HepG2 (cell line): Measurements from ENCODE around the gene ARL4D. TPM values are rescaled to one million over a fixed set of nuclear protein-coding genes. Genes with fewer than 3 reads are reported as not detected.

ENCODE experiments used
- BCL6 ChIP-seq: IDR thresholded peaks from 2 replicates; pipeline ENCODE4 v1.6.1; 2016; ENCODE audit warnings: missing genetic modification reagents, missing compliant biosample characterization
- EEA1 ChIP-seq: sonication (generic); formaldehyde crosslinking; IDR thresholded peaks from 2 replicates; pipeline ENCODE4 v1.5.1; 2020; ENCODE audit warnings: mild to moderate bottlenecking, missing genetic modification reagents, borderline replicate concordance
- GABPA ChIP-seq, 2 experiments: IDR thresholded peaks; 2 replicates each; pipeline ENCODE4 v1.6.1; 2011 to 2016; ENCODE audit warnings: low read depth in 2 of 2, low read length in 1 of 2, missing biosample characterization in 1 of 2, missing genetic modification characterization in 1 of 2
- RFXANK ChIP-seq: IDR thresholded peaks from 2 replicates; pipeline ENCODE4 v1.6.1; 2016
- SRY ChIP-seq: sonication (generic); formaldehyde crosslinking; IDR thresholded peaks from 2 replicates; pipeline ENCODE4 v1.8.0; 2022; ENCODE audit warnings: mild to moderate bottlenecking, missing genetic modification reagents
- ZFP1 ChIP-seq: IDR thresholded peaks from 2 replicates; pipeline ENCODE4 v1.6.1; 2016
- ZFYVE20 ChIP-seq: sonication (generic); formaldehyde crosslinking; IDR thresholded peaks from 2 replicates; pipeline ENCODE4 v1.8.0; 2023; ENCODE audit warnings: low read depth, mild to moderate bottlenecking, moderate library complexity, missing genetic modification reagents, borderline replicate concordance
- ZMYM4 ChIP-seq: sonication (generic); formaldehyde crosslinking; IDR thresholded peaks from 2 replicates; pipeline ENCODE4 v1.8.1; 2023; ENCODE audit warnings: mild to moderate bottlenecking, missing genetic modification reagents
- ZNF10 ChIP-seq: sonication (generic); formaldehyde crosslinking; IDR thresholded peaks from 2 replicates; pipeline ENCODE4 v1.4.0; 2020; ENCODE audit warnings: mild to moderate bottlenecking, low read depth, missing genetic modification reagents, borderline replicate concordance
- ZNF207 ChIP-seq: fragments of 450-650 bp; IDR thresholded peaks from 2 replicates; pipeline ENCODE4 v1.6.1; 2016; ENCODE audit warnings: antibody characterized with exemption, borderline replicate concordance
- ZNF326 ChIP-seq: sonication (generic); formaldehyde crosslinking; IDR thresholded peaks from 2 replicates; pipeline ENCODE4 v1.4.0; 2020; ENCODE audit warnings: missing genetic modification reagents, borderline replicate concordance
- ZNF333 ChIP-seq: sonication (generic); formaldehyde crosslinking; IDR thresholded peaks from 2 replicates; pipeline ENCODE4 v1.4.0; 2020; ENCODE audit warnings: mild to moderate bottlenecking, missing genetic modification reagents, borderline replicate concordance
- ZNF484 ChIP-seq: sonication (generic); formaldehyde crosslinking; IDR thresholded peaks from 2 replicates; pipeline ENCODE4 v1.5.1; 2020; ENCODE audit warnings: mild to moderate bottlenecking, low read depth, missing genetic modification reagents, borderline replicate concordance
- ZNF558 ChIP-seq: sonication (generic); formaldehyde crosslinking; IDR thresholded peaks from 2 replicates; pipeline ENCODE4 v1.9.0; 2022; ENCODE audit warnings: mild to moderate bottlenecking, missing genetic modification reagents, borderline replicate concordance
- polyA plus RNA-seq, 8 experiments: library from polyadenylated mRNA; depleted of rRNA in 3 of 8; stranded (reverse) in 7 of 8; unstranded in 1 of 8; fragments of >200 nt; fragmentation: Illumina TruSeq in 4 of 8; extraction: Trizol in 4 of 8; gene quantifications; 2 replicates each; pipeline versions ENCODE4 v1.2.1 to v1.2.3, GENCODE V29; 2011 to 2016; ENCODE audit warnings: low read depth in 4 of 8, missing spikeins in 1 of 8, mixed read lengths in 1 of 8; ENCODE audit not compliant: insufficient read depth in 1 of 8
- total RNA-seq, 5 experiments: library from RNA; depleted of rRNA; stranded (reverse); fragments of >200 nt; fragmentation: Illumina TruSeq; extraction: Trizol; gene quantifications; 2 replicates each; pipeline ENCODE4 v1.2.3, GENCODE V29; 2016; ENCODE audit warnings: low read depth in 1 of 5
- TF ChIP-seq, protein P1 (sequence below): sonication (generic); formaldehyde crosslinking; IDR thresholded peaks from 2 replicates; pipeline ENCODE4 v1.4.0; 2020; ENCODE audit warnings: mild to moderate bottlenecking, missing genetic modification reagents
- TF ChIP-seq, protein P2 (sequence below): sonication (generic); formaldehyde crosslinking; IDR thresholded peaks from 2 replicates; pipeline ENCODE4 v1.5.0; 2020; ENCODE audit warnings: mild to moderate bottlenecking, missing genetic modification reagents
- TF ChIP-seq, protein P3 (sequence below): sonication (generic); formaldehyde crosslinking; IDR thresholded peaks from 2 replicates; pipeline ENCODE4 v1.5.0; 2020; ENCODE audit warnings: missing genetic modification reagents
- TF ChIP-seq, protein P4 (sequence below): IDR thresholded peaks from 2 replicates; pipeline ENCODE4 v1.6.1; 2016
- TF ChIP-seq, protein P5 (sequence below): IDR thresholded peaks from 2 replicates; pipeline ENCODE4 v1.6.1; 2016; ENCODE audit warnings: control low read depth

ARL4D gene
- total and polyA plus RNA-seq, 2 of the 13 experiments (the other 11 are each of a cell fraction or from before 2014, with no cell fraction given) = 9.0 to 25.9 TPM

DNA sequence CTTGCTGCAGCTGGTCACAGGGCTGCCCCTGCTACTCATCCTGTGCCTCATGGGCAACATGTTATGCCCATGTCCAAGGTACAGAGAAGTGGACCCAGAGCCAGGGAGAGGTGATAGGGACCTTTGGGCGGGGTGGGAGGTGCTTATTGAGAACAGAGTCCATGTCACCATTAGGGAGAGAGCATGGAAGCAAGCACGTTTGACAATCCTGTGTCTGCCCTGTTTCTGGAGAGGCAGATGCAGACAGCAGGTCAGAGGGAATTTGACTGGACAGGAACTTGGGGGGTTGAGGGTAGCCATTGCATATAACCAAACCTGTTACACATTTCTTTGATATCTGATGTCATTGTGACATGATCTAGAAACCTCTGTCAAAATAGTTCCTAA lies 14.3 kb upstream of the ARL4D start (continued):
- TF ChIP-seq, protein P1, sequence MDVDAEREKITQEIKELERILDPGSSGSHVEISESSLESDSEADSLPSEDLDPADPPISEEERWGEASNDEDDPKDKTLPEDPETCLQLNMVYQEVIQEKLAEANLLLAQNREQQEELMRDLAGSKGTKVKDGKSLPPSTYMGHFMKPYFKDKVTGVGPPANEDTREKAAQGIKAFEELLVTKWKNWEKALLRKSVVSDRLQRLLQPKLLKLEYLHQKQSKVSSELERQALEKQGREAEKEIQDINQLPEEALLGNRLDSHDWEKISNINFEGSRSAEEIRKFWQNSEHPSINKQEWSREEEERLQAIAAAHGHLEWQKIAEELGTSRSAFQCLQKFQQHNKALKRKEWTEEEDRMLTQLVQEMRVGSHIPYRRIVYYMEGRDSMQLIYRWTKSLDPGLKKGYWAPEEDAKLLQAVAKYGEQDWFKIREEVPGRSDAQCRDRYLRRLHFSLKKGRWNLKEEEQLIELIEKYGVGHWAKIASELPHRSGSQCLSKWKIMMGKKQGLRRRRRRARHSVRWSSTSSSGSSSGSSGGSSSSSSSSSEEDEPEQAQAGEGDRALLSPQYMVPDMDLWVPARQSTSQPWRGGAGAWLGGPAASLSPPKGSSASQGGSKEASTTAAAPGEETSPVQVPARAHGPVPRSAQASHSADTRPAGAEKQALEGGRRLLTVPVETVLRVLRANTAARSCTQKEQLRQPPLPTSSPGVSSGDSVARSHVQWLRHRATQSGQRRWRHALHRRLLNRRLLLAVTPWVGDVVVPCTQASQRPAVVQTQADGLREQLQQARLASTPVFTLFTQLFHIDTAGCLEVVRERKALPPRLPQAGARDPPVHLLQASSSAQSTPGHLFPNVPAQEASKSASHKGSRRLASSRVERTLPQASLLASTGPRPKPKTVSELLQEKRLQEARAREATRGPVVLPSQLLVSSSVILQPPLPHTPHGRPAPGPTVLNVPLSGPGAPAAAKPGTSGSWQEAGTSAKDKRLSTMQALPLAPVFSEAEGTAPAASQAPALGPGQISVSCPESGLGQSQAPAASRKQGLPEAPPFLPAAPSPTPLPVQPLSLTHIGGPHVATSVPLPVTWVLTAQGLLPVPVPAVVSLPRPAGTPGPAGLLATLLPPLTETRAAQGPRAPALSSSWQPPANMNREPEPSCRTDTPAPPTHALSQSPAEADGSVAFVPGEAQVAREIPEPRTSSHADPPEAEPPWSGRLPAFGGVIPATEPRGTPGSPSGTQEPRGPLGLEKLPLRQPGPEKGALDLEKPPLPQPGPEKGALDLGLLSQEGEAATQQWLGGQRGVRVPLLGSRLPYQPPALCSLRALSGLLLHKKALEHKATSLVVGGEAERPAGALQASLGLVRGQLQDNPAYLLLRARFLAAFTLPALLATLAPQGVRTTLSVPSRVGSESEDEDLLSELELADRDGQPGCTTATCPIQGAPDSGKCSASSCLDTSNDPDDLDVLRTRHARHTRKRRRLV (CRISPR knock-in tag) = peak; percentile 88
- TF ChIP-seq SRY (CRISPR knock-in tag) (no peak), ZNF10 (CRISPR knock-in tag) (no peak), GABPA (IDR thresholded peaks at IDR 0.05; ENCODE audit: low read depth, low read length) (no peak), GABPA (CRISPR knock-in tag; IDR thresholded peaks at IDR 0.05; ENCODE audit: low read depth) (peak; percentile 49; the same call in 1 of the 2 replicates), ZNF326 (CRISPR knock-in tag) (no peak), EEA1 (no peak), BCL6 (CRISPR knock-in tag) (peak; percentile 59; the same call in 1 of the 2 replicates), RFXANK (0 out of 2 replicates have a peak, but pooled peaks have one; percentile 68), ZNF207 (no peak), ZNF333 (no peak), ZMYM4 (peak; percentile 88), ZNF558 (CRISPR knock-in tag) (no peak), ZNF484 (CRISPR knock-in tag) (no peak), ZFP1 (CRISPR knock-in tag) (no peak; the same call in none of the 2 replicates), ZFYVE20 (no peak)
- TF ChIP-seq, protein P2, sequence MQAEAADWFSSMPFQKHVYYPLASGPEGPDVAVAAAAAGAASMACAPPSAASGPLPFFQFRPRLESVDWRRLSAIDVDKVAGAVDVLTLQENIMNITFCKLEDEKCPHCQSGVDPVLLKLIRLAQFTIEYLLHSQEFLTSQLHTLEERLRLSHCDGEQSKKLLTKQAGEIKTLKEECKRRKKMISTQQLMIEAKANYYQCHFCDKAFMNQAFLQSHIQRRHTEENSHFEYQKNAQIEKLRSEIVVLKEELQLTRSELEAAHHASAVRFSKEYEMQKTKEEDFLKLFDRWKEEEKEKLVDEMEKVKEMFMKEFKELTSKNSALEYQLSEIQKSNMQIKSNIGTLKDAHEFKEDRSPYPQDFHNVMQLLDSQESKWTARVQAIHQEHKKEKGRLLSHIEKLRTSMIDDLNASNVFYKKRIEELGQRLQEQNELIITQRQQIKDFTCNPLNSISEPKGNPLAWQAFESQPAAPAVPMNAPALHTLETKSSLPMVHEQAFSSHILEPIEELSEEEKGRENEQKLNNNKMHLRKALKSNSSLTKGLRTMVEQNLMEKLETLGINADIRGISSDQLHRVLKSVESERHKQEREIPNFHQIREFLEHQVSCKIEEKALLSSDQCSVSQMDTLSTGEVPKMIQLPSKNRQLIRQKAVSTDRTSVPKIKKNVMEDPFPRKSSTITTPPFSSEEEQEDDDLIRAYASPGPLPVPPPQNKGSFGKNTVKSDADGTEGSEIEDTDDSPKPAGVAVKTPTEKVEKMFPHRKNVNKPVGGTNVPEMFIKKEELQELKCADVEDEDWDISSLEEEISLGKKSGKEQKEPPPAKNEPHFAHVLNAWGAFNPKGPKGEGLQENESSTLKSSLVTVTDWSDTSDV (CRISPR knock-in tag) = no peak
- TF ChIP-seq, protein P3, sequence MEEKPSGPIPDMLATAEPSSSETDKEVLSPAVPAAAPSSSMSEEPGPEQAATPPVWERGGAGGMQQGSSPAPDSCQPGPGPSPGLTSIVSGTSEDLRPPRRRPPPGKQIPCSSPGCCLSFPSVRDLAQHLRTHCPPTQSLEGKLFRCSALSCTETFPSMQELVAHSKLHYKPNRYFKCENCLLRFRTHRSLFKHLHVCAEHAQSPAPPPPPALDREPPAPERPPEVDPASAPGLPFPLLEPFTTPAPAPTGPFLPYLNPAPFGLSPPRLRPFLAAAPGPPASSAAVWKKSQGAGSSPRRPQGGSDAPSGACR (CRISPR knock-in tag) = peak; percentile 97
- TF ChIP-seq, protein P4, sequence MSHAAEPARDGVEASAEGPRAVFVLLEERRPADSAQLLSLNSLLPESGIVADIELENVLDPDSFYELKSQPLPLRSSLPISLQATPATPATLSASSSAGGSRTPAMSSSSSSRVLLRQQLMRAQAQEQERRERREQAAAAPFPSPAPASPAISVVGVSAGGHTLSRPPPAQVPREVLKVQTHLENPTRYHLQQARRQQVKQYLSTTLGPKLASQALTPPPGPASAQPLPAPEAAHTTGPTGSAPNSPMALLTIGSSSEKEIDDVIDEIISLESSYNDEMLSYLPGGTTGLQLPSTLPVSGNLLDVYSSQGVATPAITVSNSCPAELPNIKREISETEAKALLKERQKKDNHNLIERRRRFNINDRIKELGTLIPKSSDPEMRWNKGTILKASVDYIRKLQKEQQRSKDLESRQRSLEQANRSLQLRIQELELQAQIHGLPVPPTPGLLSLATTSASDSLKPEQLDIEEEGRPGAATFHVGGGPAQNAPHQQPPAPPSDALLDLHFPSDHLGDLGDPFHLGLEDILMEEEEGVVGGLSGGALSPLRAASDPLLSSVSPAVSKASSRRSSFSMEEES = peak; percentile 86
- TF ChIP-seq, protein P5, sequence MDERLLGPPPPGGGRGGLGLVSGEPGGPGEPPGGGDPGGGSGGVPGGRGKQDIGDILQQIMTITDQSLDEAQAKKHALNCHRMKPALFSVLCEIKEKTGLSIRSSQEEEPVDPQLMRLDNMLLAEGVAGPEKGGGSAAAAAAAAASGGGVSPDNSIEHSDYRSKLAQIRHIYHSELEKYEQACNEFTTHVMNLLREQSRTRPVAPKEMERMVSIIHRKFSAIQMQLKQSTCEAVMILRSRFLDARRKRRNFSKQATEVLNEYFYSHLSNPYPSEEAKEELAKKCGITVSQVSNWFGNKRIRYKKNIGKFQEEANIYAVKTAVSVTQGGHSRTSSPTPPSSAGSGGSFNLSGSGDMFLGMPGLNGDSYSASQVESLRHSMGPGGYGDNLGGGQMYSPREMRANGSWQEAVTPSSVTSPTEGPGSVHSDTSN (CRISPR knock-in tag) = no peak
